Loucy (cell line): ENCODE measurements around the gene GNAL.

Source experiments
- H2AFZ ChIP-seq: fragments of 200-600 bp; sonication (generic); 2 replicates; pipeline ENCODE4 v1.6.0; 2016; ENCODE audit warnings: antibody characterized with exemption, mild to moderate bottlenecking, low read length, moderate library complexity
- H3F3A ChIP-seq: fragments of 200-600 bp; 2 replicates; pipeline ENCODE4 v1.6.0; 2016; ENCODE audit warnings: antibody characterized with exemption, low read depth, mild to moderate bottlenecking
- H3K27me3 ChIP-seq: fragments of 200-600 bp; sonication (generic); 2 replicates; pipeline ENCODE4 v1.6.1; 2014; ENCODE audit warnings: low read length, mild to moderate bottlenecking; ENCODE audit not compliant: insufficient read depth, poor library complexity, severe bottlenecking
- H3K36me3 ChIP-seq: fragments of 200-600 bp; sonication (generic); 2 replicates; pipeline ENCODE4 v1.6.1; 2016; ENCODE audit warnings: low read length; ENCODE audit not compliant: insufficient read depth
- H3K4me1 ChIP-seq: fragments of 200-600 bp; sonication (generic); 2 replicates; pipeline ENCODE4 v1.5.1; 2014; ENCODE audit warnings: low read length, mild to moderate bottlenecking; ENCODE audit not compliant: insufficient read depth, poor library complexity, severe bottlenecking
- H3K4me2 ChIP-seq: fragments of 200-600 bp; sonication (generic); 2 replicates; pipeline ENCODE4 v1.6.0; 2014; ENCODE audit warnings: antibody characterized with exemption, low read length, low read depth, mild to moderate bottlenecking; ENCODE audit not compliant: poor library complexity, severe bottlenecking
- H3K4me3 ChIP-seq: fragments of 200-600 bp; sonication (generic); 2 replicates; pipeline ENCODE4 v1.5.1; 2014; ENCODE audit warnings: low read length, mild to moderate bottlenecking, mixed read lengths; ENCODE audit not compliant: poor library complexity, severe bottlenecking
- H3K79me2 ChIP-seq: fragments of 200-600 bp; sonication (generic); 2 replicates; pipeline ENCODE4 v1.6.1; 2014; ENCODE audit warnings: low read length; ENCODE audit not compliant: insufficient read depth
- H3K9ac ChIP-seq: fragments of 200-600 bp; sonication (generic); 2 replicates; pipeline ENCODE4 v1.6.0; 2014; ENCODE audit warnings: mild to moderate bottlenecking, low read depth, low read length, moderate library complexity; ENCODE audit not compliant: poor library complexity, severe bottlenecking
- H3K9me2 ChIP-seq: fragments of 200-600 bp; sonication (generic); replicated peaks from 2 replicates; pipeline ENCODE4 v1.6.1; 2016; ENCODE audit warnings: low read depth, low read length, mixed read lengths
- H3K9me3 ChIP-seq: fragments of 200-600 bp; sonication (generic); 2 replicates; pipeline ENCODE4 v1.6.1; 2014; ENCODE audit warnings: mild to moderate bottlenecking, antibody characterized with exemption, low read length, low read depth; ENCODE audit not compliant: insufficient read depth
- H4K20me1 ChIP-seq: fragments of 200-600 bp; sonication (generic); 2 replicates; pipeline ENCODE4 v1.6.0; 2014; ENCODE audit warnings: antibody characterized with exemption, low read length, mild to moderate bottlenecking; ENCODE audit not compliant: insufficient read depth, poor library complexity, severe bottlenecking
- EZH2phosphoT487 ChIP-seq: fragments of 200-600 bp; IDR thresholded peaks from 2 replicates; pipeline ENCODE4 v1.6.1; 2018; ENCODE audit warnings: antibody characterized with exemption, mild to moderate bottlenecking, moderate library complexity, borderline replicate concordance
- TF ChIP-seq, protein P1 (sequence below): fragments of 200-600 bp; sonication (generic); conservative IDR thresholded peaks from 2 replicates; pipeline ENCODE4 v1.5.1; 2014; ENCODE audit warnings: mild to moderate bottlenecking, antibody characterized with exemption, low read length

GNAL gene

DNA sequence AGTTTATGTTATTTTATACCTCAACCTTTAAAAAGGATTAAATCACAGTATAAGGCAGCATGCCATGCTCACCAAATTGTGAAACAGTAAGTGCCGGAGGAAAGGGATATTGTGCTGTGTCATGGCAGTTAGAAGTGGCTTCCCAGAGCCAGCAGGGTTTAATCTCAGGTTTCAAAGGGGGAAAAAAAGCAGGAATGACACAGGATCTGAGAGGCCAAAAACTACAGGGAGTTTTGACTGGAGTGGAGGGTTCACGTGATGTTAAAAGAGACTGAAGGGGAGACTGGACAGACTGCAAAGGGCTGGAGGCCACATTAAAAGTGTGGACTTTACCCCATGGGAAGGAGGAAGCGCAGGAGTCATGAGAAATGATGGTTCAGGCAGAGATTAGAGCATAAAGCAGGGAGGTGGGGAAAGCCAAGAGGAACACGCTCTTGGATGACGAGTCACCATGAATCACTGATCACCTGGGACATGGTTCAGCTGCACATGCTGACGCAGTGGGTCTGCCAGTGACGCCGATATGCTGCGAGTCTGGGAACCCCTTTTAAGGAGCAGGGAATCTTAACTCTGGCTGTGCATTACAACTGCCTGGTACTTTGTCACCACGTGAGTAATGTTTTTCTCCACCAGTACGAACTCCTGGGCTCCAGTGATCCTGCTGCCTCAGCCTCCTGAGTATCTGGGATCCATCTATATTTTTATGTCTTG lies 168.3 kb downstream of the GNAL start:
- TF ChIP-seq EZH2phosphoT487: no peak
- TF ChIP-seq, protein P1, sequence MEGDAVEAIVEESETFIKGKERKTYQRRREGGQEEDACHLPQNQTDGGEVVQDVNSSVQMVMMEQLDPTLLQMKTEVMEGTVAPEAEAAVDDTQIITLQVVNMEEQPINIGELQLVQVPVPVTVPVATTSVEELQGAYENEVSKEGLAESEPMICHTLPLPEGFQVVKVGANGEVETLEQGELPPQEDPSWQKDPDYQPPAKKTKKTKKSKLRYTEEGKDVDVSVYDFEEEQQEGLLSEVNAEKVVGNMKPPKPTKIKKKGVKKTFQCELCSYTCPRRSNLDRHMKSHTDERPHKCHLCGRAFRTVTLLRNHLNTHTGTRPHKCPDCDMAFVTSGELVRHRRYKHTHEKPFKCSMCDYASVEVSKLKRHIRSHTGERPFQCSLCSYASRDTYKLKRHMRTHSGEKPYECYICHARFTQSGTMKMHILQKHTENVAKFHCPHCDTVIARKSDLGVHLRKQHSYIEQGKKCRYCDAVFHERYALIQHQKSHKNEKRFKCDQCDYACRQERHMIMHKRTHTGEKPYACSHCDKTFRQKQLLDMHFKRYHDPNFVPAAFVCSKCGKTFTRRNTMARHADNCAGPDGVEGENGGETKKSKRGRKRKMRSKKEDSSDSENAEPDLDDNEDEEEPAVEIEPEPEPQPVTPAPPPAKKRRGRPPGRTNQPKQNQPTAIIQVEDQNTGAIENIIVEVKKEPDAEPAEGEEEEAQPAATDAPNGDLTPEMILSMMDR: no peak
- H3K27me3 ChIP-seq: no peaks in the 10 kb centered on the region
- H3K79me2 ChIP-seq: peaks cover 21% of the 10 kb centered on the region
- peaks cover 15% of the 10 kb centered on the region for H4K20me1 ChIP-seq
- no peak overlapping the region for H3K4me3 ChIP-seq
- peaks cover 13% of the 10 kb centered on the region for H3K4me1 ChIP-seq
- H2AFZ ChIP-seq: no peak overlapping the region
- no peaks in the 10 kb centered on the region for H3F3A ChIP-seq
- H3K9me3 ChIP-seq: no peaks in the 10 kb centered on the region
- no peak overlapping the region for H3K9ac ChIP-seq
- H3K4me2 ChIP-seq: no peak overlapping the region
- H3K9me2 ChIP-seq: no peaks in the 10 kb centered on the region
- no peaks in the 10 kb centered on the region for H3K36me3 ChIP-seq

DNA sequence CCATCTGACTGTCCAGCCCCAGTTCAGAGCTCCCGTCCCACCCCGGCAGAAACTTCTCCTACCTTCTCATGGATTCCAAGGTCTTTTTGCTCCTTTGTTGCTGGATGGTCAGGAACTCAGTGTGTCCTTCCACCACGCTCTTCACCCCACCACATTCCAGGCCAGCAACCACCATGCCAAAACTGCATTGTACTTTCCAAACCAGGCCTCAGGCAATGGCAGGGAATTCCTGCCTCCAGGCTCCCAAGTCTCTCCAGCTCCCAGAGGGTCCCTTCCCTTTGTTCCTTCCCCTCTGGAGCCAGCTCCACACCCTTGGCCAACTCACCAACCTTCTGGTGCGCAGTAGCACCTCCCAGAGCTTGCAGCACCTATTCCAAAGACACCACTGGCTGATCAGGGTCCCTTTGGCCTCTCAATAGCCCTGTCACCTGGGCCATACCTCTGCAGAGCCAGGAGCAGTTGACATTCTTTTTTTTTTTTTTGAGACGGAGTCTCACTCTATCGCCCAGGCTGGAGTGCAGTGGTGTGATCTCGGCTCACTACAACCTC lies 170.3 kb downstream of the GNAL start:
- peaks cover under 1% of the 10 kb centered on the region; the same call in 1 of the 2 replicates for H3K79me2 ChIP-seq
- no peaks in the 10 kb centered on the region for H3K36me3 ChIP-seq
- H3K4me2 ChIP-seq: no peak overlapping the region
- H2AFZ ChIP-seq: no peak overlapping the region
- no peaks in the 10 kb centered on the region for H3K9me3 ChIP-seq
- no peaks in the 10 kb centered on the region for H4K20me1 ChIP-seq
- H3K9ac ChIP-seq: no peak overlapping the region
- no peak for TF ChIP-seq EZH2phosphoT487
- TF ChIP-seq, protein P1: no peak
- H3F3A ChIP-seq: no peaks in the 10 kb centered on the region
- H3K9me2 ChIP-seq: no peaks in the 10 kb centered on the region
- no peak overlapping the region for H3K4me3 ChIP-seq
- H3K4me1 ChIP-seq: no peaks in the 10 kb centered on the region
- H3K27me3 ChIP-seq: no peaks in the 10 kb centered on the region

DNA sequence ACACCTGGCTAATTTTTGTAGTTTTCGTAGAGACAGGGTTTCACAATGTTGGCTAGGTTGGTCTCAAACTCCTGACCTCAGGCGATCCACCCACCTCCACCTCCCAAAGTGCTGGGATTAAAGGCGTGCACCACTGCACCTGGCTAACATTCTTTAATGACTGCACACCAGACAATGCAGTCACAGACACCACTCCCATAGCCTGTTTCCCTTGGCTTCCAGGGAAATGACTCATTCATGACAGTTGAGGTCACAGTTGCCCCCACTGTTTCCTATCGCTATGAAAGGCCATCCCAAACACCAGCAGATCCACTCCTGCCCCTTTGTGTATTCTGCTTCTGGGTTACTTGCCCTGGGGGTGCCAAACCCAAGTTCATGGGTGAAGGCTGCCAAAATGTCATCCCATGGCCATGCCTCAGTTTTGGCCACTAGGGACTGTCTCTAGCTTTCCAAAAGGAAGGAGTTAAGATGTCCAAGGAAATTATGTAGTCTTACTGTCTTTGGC lies 170.9 kb downstream of the GNAL start:
- H3K9me2 ChIP-seq: no peaks in the 10 kb centered on the region
- H3K4me3 ChIP-seq: no peak overlapping the region
- no peaks in the 10 kb centered on the region for H3K79me2 ChIP-seq
- H2AFZ ChIP-seq: no peak overlapping the region
- no peaks in the 10 kb centered on the region for H3F3A ChIP-seq
- H3K9ac ChIP-seq: no peak overlapping the region
- no peaks in the 10 kb centered on the region for H4K20me1 ChIP-seq
- H3K36me3 ChIP-seq: no peaks in the 10 kb centered on the region
- TF ChIP-seq, protein P1: no peak
- no peak for TF ChIP-seq EZH2phosphoT487
- H3K27me3 ChIP-seq: no peaks in the 10 kb centered on the region
- H3K4me1 ChIP-seq: no peaks in the 10 kb centered on the region
- H3K9me3 ChIP-seq: no peaks in the 10 kb centered on the region
- H3K4me2 ChIP-seq: no peak overlapping the region
